Measurements from ENCODE around the gene CFAP100. TPM values are rescaled to one million over a fixed set of nuclear protein-coding genes. Genes with fewer than 3 reads are reported as not detected.

The CFAP100 gene
- total RNA-seq, 2 experiments from 2014 or later: not detected

- ATAC-seq (ENCODE audit: low read depth) (no peak), DNase-seq (peak; percentile 1)
- Mint-ChIP-seq H3K36me3 (peaks cover 14% of the 10 kb centered on the region), H3K9me3 (no peaks in the 10 kb centered on the region), H3K27ac (no peak overlapping the region), H3K4me1 (no peaks in the 10 kb centered on the region), H3K27me3 (no peaks in the 10 kb centered on the region), H3K4me3 (no peak overlapping the region)
- POLR2A ChIA-PET: no interaction called here
These were observed 65.0 kb downstream of the CFAP100 start for GRCh38 chr3:126459763-126460127.

DNA sequence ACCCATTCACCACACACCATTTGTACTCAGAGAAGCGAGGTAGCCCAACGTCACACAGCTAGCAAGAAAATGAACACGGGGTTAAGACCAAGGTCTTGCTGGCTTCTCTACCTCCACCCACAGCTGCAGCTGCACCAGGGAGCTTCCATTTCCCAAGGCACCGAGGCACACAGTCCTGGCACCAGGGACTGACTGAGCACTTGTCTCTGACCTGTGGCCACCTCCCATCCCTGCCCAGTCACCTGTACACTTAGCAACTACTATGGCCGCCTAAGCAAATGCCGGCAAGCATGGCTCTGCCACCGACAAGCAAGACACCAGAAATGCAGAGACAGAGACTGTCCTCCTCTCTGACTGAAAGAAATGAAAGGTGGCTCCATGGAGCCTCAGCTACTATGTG, 65.7 kb downstream of the CFAP100 start:
- H3K4me1 Mint-ChIP-seq: no peaks in the 10 kb centered on the region
- H3K36me3 Mint-ChIP-seq: peaks cover 16% of the 10 kb centered on the region
- H3K27me3 Mint-ChIP-seq: no peaks in the 10 kb centered on the region

DNA sequence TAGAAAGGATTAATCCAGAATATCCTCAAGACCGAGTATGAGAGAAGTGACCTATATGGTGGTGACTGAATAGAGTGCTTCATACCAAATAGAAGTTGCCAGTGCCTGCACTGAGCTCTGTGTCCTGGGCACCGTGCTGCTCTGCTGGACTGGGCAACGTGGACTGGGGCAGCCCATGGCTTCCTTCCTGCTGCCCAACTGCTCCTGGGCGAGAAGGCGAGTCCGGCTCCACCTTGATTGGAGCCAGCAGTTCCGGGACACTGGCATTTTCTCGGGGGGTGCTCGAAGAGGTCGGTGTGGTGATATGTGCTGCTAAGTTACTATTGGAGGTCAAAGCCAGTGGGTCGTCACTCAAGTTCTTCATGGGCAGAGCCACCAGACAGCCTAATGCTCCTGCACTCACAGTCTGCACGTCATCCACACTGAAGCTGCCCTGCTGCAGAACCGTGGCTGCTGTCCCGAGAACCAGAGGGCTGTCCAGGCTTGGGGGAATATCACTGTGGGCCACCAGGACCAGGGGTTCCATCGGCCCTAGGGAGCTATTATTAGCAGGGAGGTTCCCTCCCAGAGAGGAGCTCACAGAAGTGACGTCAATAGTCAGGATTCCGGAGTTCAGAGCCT, 66.9 kb downstream of the CFAP100 start:
- ATAC-seq (ENCODE audit: low read depth): no peak
- DNase-seq: no peak
- POLR2A ChIA-PET: no interaction called here
- no peak overlapping the region for H3K4me3 Mint-ChIP-seq
- no peaks in the 10 kb centered on the region for H3K4me1 Mint-ChIP-seq
- H3K36me3 Mint-ChIP-seq: peaks cover 20% of the 10 kb centered on the region
- H3K27ac Mint-ChIP-seq: no peak overlapping the region
- no peaks in the 10 kb centered on the region for H3K27me3 Mint-ChIP-seq
- H3K9me3 Mint-ChIP-seq: no peaks in the 10 kb centered on the region

More for the DNA sequence above, 65.7 kb downstream of the CFAP100 start:
- POLR2A ChIA-PET: no interaction called here
- peak overlapping the region; percentile 50 for H3K27ac Mint-ChIP-seq
- DNase-seq: peak; percentile 7
- no peaks in the 10 kb centered on the region for H3K9me3 Mint-ChIP-seq
- no peak for ATAC-seq (ENCODE audit: low read depth)
- no peak overlapping the region for H3K4me3 Mint-ChIP-seq

DNA sequence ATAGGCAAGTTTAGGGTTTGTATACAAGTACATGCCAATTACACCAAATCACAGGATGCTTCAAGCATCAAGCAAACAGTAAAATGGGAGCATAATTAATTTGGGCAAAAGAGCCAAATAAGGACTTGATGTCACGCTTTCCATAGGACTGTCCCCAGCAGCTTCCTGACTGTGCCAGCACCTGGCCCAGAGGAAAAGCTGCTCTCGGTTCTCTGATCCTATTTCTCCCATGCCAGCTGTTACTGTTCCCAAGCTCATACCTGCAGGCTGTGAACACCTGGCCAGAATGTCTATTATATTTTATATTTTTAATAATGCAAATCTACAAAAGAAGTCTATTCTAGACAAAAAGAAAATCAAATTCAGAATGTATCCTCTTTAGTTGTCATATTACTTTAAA, 68.8 kb downstream of the CFAP100 start:
- H3K27me3 Mint-ChIP-seq: no peaks in the 10 kb centered on the region
- no peaks in the 10 kb centered on the region for H3K9me3 Mint-ChIP-seq
- no peak overlapping the region for H3K27ac Mint-ChIP-seq
- ATAC-seq (ENCODE audit: low read depth) (no peak), DNase-seq (no peak)
- POLR2A ChIA-PET: no interaction called here
- H3K4me3 Mint-ChIP-seq: no peak overlapping the region
- H3K36me3 Mint-ChIP-seq: peaks cover 21% of the 10 kb centered on the region
- H3K4me1 Mint-ChIP-seq: peaks cover 3% of the 10 kb centered on the region

DNA sequence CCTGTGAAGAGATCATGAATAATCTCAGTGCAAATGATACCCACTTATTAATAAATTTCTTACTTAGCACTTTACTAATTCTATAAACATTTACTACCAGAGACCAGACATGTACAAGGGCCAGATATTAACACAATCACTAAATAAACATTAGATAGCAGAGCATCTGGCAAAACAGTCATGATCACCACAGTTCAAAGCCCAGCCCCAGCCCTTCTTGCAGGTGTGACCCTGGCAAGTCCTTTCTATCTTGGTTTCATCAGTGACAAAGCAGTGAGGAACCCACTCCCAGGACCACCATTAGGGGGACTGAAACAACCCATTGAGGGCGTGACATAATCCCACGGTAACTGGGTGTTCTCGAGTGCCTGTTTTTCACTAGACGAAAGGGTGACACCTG, 69.4 kb downstream of the CFAP100 start:
- H3K36me3 Mint-ChIP-seq: peaks cover 23% of the 10 kb centered on the region
- H3K4me3 Mint-ChIP-seq: no peak overlapping the region
- no peaks in the 10 kb centered on the region for H3K27me3 Mint-ChIP-seq
- DNase-seq (no peak), ATAC-seq (ENCODE audit: low read depth) (no peak)
- peaks cover 4% of the 10 kb centered on the region for H3K4me1 Mint-ChIP-seq
- H3K27ac Mint-ChIP-seq: no peak overlapping the region
- POLR2A ChIA-PET: no interaction called here
- no peaks in the 10 kb centered on the region for H3K9me3 Mint-ChIP-seq

DNA sequence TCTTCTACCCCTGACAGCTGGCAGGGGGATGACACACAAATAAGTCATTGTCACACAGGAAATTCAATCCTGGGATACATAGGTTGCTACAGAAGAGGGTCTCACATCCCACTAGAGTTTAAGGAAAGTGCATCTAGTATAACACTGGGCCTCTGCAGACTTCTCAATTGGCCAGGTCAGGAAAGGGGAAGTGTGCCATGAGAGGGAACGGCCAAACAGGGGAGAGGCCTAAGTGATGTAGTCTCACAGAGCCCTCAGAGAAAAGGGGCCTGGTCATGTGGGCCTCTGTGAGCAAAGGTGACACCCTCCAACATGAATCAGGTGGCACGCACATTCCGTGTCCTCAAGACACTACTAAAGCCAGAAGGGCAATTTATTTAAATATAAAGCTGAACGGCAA, 69.8 kb downstream of the CFAP100 start:
- Mint-ChIP-seq H3K4me3 (no peak overlapping the region), H3K27ac (no peak overlapping the region), H3K4me1 (peaks cover 8% of the 10 kb centered on the region), H3K36me3 (peaks cover 27% of the 10 kb centered on the region), H3K27me3 (no peaks in the 10 kb centered on the region), H3K9me3 (no peaks in the 10 kb centered on the region)
- POLR2A ChIA-PET: no interaction called here
- DNase-seq (no peak), ATAC-seq (ENCODE audit: low read depth) (no peak)

DNA sequence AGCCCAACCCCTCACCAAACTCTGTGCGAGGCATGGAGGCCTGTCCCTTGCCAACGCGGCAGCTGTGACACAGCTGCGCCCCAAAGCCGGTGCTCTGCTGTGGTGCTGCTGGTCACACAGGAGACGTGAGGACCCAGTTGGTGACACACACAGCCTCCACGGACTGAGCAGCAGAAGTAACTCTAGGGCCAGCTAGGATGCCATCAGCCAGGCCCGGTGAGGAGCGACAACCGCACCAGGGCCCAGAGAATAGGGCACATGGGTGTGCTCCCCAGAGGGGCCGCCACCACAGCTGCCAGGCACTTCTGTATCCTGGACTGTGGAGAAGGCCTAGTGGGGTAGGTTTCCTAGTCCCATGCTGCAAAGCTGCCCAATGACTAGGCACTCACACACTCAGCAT, 70.3 kb downstream of the CFAP100 start:
- no peaks in the 10 kb centered on the region for H3K9me3 Mint-ChIP-seq
- POLR2A ChIA-PET: no interaction called here
- H3K27me3 Mint-ChIP-seq: no peaks in the 10 kb centered on the region
- ATAC-seq (ENCODE audit: low read depth) (no peak), DNase-seq (no peak)
- peaks cover 32% of the 10 kb centered on the region for H3K36me3 Mint-ChIP-seq
- no peak overlapping the region for H3K27ac Mint-ChIP-seq
- H3K4me1 Mint-ChIP-seq: peaks cover 10% of the 10 kb centered on the region
- no peak overlapping the region for H3K4me3 Mint-ChIP-seq

GRCh38 chr3:126465928-126466544, 71.3 kb downstream of the CFAP100 start:
- POLR2A ChIA-PET: no interaction called here
- DNase-seq (no peak), ATAC-seq (ENCODE audit: low read depth) (no peak)
- Mint-ChIP-seq H3K9me3 (no peaks in the 10 kb centered on the region), H3K36me3 (peaks cover 30% of the 10 kb centered on the region), H3K27me3 (no peaks in the 10 kb centered on the region), H3K27ac (no peak overlapping the region), H3K4me1 (peaks cover 12% of the 10 kb centered on the region), H3K4me3 (no peak overlapping the region)

DNA sequence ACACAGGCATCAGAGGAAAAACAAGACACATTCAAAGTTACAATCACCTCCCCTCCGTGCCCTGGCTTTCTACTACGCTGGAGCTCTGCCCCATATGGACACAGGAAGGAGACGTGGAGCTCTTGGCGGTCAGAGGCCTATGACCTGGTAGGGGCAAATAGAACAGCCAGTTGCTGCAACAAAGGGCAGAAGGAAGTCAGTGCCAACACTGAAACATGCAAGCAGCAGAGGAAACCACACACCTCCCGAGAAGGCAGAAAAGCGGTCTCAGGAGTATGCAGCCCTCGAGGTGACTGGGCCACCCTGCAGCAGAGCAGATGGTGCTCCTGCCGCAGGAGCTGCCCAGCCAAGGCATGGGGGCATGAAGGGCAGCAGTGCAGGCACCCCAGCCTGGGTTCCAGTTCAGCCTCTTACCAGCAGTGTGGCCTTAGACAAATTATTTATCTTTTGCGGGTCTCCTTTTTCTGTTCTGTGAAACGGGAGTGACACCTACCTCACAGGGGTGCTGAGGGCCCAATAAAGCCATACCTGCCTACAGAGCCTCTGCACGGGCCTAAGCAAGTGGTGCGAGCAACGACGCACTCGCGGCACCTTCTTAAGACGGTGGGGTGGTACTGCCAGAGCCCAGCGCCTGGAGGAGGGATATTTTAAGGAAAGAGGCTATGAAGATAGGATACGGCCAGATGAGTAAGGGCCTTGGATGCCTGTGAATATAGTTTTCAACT, 72.3 kb downstream of the CFAP100 start:
- H3K27ac Mint-ChIP-seq: peak overlapping the region; percentile 16
- POLR2A ChIA-PET: no interaction called here

GRCh38 chr3:126467611-126467955, 72.9 kb downstream of the CFAP100 start:
- Mint-ChIP-seq H3K27me3 (no peaks in the 10 kb centered on the region), H3K27ac (no peak overlapping the region), H3K4me1 (peaks cover 20% of the 10 kb centered on the region), H3K9me3 (no peaks in the 10 kb centered on the region), H3K36me3 (peaks cover 34% of the 10 kb centered on the region), H3K4me3 (no peak overlapping the region)
- DNase-seq: no peak
- ATAC-seq (ENCODE audit: low read depth): no peak
- POLR2A ChIA-PET: no interaction called here

More for the DNA sequence above, 72.3 kb downstream of the CFAP100 start:
- DNase-seq (no peak), ATAC-seq (ENCODE audit: low read depth) (no peak)
- Mint-ChIP-seq H3K4me3 (no peak overlapping the region), H3K4me1 (peaks cover 14% of the 10 kb centered on the region), H3K27me3 (no peaks in the 10 kb centered on the region), H3K9me3 (no peaks in the 10 kb centered on the region), H3K36me3 (peaks cover 32% of the 10 kb centered on the region)

DNA sequence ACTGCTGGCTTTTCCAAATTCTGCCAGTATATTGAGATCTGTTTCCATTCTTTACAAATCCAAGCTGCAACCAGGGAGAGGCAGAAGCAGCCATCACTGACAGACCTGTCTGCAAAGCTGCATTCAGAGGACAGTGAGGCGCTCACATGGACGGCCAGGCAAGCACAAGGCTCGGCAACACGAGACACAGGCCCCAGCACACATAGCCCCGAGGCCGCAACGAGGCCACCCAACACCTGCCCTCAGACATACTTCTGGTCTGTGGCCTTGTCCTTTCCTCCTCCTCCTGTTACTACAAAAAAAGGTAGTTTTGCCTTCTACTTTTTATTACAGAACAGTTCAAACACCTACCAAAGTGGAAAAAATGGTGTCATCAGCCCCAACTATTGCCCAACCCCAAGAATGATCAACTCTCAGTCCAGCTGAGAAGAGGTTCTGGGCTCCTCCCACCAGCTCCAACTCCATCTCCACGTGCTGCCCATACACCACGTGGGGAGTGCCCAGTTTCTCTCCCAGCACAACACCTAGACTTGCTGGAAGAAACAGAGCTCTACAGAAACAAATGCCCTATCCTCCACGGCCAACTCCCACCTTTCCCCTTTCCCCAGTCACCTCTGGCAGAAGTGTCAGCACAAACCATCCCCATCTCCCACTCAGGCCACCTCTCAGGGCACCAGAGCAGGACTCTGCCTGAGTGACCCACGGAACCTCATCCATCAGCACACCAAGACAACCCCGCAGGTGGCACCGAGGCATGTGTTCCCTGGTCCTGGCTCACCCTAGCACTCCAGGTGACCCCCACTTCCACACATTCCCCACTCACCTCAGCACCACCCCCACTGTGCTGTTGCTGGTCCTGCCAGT, 73.6 kb downstream of the CFAP100 start:
- POLR2A ChIA-PET: no interaction called here
- no peak for ATAC-seq (ENCODE audit: low read depth)
- Mint-ChIP-seq H3K4me3 (no peak overlapping the region), H3K27me3 (no peaks in the 10 kb centered on the region), H3K36me3 (peaks cover 41% of the 10 kb centered on the region), H3K9me3 (no peaks in the 10 kb centered on the region), H3K27ac (peak overlapping the region; percentile 50), H3K4me1 (peaks cover 26% of the 10 kb centered on the region)
- peak; percentile 22 for DNase-seq

GRCh38 chr3:126469479-126469878, 74.8 kb downstream of the CFAP100 start:
- peak; percentile 10 for DNase-seq
- no peaks in the 10 kb centered on the region for H3K27me3 Mint-ChIP-seq
- POLR2A ChIA-PET: no interaction called here
- H3K36me3 Mint-ChIP-seq: peaks cover 45% of the 10 kb centered on the region
- H3K4me3 Mint-ChIP-seq: no peak overlapping the region
- H3K9me3 Mint-ChIP-seq: no peaks in the 10 kb centered on the region
- H3K27ac Mint-ChIP-seq: peak overlapping the region; percentile 40
- no peak for ATAC-seq (ENCODE audit: low read depth)
- peaks cover 33% of the 10 kb centered on the region for H3K4me1 Mint-ChIP-seq

DNA sequence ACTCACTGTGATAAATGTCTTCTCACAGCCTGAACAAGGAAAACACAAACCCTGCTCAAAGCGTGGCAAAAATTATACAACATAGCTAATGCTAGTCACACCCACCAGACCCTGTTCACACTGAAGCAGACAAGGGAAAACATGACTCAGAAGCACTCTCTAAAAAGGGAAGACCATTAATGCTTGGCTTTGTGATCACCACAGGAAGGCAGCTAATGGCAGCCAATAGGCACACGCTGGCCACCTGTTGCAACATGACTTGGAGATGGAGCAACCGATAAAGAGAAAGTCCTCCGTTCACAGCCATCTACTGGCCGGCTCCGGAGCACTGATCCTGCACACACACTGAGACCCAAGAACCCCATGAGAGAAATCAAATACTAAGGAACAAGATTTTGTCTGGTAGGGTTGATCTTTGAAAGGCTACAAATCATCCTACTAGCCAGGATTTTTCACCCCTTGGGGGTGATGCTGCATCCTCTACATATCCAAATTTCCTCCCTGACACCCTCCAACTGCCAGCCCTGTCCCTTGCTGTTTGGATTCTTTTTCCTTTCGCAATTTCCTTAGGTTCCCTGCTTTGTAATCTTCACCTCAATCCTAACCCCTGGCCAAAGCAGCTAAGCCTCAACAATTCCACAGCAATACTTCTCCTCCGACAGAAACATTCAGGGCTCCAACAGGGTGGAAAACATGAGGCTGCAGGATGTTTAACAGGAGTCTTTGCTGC, 77.7 kb downstream of the CFAP100 start:
- POLR2A ChIA-PET: interaction anchor here (0.6 kb wide), 1 partner anchor 228 kb away, joined by 3 read pairs; no protein-coding TSS in a partner anchor
- peaks cover 36% of the 10 kb centered on the region for H3K36me3 Mint-ChIP-seq
- no peaks in the 10 kb centered on the region for H3K9me3 Mint-ChIP-seq
- H3K27me3 Mint-ChIP-seq: no peaks in the 10 kb centered on the region
- H3K27ac Mint-ChIP-seq: peak overlapping the region; percentile 21
- ATAC-seq (ENCODE audit: low read depth) (no peak), DNase-seq (peak; percentile 17)
- peaks cover 37% of the 10 kb centered on the region for H3K4me1 Mint-ChIP-seq
- H3K4me3 Mint-ChIP-seq: peak overlapping the region; percentile 93

Measured in activated naive CD8-positive, alpha-beta T cell treated with anti-CD3 and anti-CD28 coated beads, Interleukin-2, amount 10 ng/mL, durations not matched to agents 7 days and 5 days (primary cell).